Measurements from ENCODE around the gene SMC1B.

DNA sequence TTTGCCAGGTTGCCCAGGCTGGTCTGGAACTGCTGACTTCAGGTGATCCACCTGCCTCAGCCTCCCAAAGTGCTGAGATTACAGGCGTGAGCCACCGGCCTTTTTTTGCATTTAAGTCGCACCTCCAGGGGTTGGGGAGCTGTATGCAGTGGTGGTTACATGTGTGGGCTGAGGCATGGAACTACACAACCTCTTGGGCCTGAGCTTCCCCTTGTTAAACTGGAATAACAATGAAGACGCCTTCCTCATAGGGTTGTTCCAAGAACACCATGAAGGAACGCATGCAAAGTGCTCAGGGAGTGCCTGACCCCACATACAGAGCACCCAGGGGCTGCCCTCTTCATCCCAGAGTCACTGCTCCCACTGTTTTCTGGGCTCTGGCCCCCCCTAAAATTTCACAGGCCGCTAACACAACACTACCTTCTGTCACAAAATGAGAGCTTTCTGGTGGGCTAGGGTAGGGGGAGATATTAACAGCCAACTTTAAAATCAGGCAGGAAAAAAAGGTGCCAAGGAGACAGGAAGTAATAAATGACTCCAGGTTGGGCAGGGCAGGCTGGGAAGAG lies 104.9 kb downstream of the SMC1B start:
- TF ChIP-seq, protein P1, sequence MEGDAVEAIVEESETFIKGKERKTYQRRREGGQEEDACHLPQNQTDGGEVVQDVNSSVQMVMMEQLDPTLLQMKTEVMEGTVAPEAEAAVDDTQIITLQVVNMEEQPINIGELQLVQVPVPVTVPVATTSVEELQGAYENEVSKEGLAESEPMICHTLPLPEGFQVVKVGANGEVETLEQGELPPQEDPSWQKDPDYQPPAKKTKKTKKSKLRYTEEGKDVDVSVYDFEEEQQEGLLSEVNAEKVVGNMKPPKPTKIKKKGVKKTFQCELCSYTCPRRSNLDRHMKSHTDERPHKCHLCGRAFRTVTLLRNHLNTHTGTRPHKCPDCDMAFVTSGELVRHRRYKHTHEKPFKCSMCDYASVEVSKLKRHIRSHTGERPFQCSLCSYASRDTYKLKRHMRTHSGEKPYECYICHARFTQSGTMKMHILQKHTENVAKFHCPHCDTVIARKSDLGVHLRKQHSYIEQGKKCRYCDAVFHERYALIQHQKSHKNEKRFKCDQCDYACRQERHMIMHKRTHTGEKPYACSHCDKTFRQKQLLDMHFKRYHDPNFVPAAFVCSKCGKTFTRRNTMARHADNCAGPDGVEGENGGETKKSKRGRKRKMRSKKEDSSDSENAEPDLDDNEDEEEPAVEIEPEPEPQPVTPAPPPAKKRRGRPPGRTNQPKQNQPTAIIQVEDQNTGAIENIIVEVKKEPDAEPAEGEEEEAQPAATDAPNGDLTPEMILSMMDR (IDR thresholded peaks at IDR 0.05; ENCODE audit: poor library complexity), result no peak
- no peak for TF ChIP-seq EZH2phosphoT487 (IDR thresholded peaks at IDR 0.05; ENCODE audit: low read depth, severe bottlenecking, unreplicated experiment)

Data from hepatocyte (in vitro differentiated cells).